ENCODE results near the gene TLE4.
"Not testable (repeated sequence)": the region's sequence is repeated elsewhere in the genome, so short reads cannot be mapped to it uniquely, and the experiment has no call there.

TLE4 gene

DNA sequence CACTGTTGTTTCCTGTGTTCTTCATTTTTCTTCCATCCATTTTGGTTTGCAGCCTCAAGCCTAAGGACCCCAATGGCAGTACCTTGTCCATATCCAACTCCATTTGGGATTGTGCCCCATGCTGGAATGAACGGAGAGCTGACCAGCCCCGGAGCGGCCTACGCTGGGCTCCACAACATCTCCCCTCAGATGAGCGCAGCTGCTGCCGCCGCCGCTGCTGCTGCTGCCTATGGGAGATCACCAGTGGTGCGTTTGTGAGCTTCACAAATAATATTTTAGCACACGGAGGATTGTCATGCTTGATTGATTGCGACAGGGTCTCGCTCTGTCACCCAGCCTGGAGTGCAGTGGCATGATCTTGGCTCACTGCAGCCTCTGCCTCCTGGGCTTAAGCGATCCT, 136.8 kb downstream of the TLE4 start:
- intact Hi-C loops (cut with DNase I), result no loop called here
- no peak for DNase-seq

DNA sequence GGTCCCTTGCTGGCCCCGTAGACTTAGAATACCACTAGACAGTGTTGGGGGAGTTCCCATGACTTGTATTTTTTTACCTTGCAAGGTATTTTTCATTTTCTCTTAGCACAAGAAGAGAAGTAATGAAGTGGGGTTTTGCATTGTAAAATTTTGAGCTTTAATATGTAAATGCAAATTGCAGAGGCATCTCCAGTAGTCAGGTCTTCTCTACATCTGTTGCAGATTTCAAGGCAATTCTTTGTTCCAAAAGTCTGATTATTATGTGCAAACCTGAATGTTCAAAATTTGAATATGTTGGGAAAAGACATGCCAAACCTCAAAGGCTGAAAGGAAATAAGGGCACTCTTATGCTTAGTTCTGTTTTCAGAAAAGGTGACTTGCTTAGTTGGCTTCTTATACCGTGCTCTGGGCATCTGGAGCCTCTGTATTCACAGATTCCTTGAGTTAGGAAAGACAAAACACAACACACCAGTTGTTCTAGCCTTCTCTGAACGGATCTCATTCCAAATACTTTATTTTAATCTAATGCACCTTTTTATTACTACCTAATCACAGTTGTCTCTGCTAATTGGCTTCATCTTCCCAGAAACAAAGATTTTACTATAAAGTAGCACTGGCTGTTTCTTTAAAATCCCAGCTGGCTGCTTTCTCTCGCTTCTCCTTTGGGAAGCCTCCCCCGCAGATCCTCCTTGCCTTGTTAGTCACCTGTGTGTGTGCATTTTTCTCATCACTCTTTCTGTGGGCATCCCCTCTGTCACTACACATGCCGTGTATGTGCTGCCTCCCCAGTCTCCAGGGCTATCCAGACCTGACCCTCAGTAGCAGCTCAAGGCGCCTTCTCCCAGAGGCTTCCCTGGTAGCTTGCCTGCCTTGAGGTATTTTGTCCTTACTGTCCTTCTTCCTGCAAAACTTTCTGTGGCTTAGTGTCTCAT, 138.2 kb downstream of the TLE4 start:
- DNase-seq, result peak in 5 of 10 donors; percentile 18 to 69 (median 26)
- intact Hi-C loops (cut with DNase I), result no loop called here

DNA sequence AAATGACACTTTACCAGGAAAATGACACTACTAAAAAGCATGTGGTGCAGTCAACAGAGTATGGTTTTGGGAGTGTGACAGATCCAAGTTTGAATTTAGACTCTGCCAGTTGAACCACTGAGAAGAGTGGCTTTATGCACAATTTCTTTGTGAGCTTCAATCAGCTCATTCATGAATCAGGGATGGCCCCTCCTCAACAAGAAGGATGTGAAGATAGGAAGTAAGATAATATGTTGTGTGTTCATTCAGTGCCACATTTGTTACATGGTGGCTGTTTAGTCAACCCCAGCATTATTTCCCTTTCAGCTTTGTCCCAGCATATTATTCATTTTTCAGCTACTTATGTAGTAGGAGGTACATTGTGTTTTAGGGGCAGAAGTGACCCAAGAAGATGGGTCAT, 140.1 kb downstream of the TLE4 start:
- DNase-seq, result no peak
- intact Hi-C loops (cut with DNase I), result no loop called here

DNA sequence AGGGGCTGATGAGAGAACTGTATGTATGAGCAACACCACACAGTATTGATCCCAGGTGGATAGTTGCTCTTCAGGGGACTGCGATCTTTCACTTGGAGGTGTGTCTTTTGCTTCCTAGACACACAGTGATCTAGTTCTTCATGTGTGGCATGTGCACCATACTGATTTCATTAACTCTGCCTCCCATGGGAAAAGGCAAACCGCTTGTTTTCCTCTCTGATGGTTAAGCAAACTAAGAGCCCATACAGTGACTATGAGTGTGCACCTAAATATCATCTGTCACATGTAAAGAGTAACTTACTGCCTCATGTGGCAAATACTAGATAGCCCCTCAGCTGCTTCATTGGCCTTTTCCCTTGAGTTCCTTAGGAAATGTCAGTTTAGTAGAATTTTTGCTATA, 147.3 kb downstream of the TLE4 start:
- no peak for DNase-seq
- intact Hi-C loops (cut with DNase I), result no loop called here

DNA sequence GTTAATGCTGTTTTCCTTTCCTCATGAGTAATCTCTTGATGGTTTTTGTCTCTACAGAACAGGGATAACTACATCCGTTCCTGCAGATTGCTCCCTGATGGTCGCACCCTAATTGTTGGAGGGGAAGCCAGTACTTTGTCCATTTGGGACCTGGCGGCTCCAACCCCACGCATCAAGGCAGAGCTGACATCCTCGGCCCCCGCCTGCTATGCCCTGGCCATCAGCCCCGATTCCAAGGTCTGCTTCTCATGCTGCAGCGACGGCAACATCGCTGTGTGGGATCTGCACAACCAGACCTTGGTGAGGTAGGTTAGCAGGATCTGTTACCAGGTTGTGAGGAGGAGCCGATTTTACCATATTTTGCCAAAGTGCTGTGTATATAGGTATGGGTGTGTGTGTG, 148.2 kb downstream of the TLE4 start:
- intact Hi-C loops (cut with DNase I), result no loop called here
- DNase-seq, result no peak

DNA sequence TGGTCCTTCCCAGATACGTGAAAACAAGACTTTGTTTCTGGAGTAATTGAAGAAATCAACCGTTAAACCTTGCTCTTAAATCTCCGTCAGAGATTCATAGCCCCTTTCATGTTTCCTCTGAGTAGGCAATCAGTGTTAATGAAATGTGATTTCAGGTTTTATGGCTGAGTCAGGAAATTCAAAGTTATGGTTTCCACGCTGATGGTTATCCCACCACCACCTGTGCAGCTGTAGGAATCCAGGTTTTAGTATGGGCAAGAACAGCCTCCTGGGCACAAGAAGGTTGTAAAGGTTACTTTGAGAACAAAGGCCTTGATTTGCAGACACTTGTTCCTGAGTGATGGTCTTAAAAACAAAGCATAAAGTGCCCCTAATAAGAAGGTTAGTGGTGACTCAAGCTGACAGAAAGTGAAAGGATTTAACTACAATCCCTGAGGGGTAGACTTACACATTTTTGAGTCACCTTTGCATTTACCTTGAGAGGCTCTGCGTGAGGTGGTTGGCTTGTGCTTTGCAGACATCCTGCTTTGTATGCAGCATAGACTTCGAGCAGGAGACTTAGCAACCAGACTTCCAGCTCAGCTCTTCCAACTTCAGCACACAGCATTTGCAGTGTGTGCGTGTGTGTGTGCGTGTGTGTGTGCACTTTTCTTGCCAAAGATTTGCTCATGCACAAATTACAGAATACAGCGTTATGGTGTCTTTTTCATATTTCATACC, 159.6 kb downstream of the TLE4 start:
- intact Hi-C loops (cut with DNase I), result no loop called here
- DNase-seq, result peak in 1 of 10 donors; percentile 53

DNA sequence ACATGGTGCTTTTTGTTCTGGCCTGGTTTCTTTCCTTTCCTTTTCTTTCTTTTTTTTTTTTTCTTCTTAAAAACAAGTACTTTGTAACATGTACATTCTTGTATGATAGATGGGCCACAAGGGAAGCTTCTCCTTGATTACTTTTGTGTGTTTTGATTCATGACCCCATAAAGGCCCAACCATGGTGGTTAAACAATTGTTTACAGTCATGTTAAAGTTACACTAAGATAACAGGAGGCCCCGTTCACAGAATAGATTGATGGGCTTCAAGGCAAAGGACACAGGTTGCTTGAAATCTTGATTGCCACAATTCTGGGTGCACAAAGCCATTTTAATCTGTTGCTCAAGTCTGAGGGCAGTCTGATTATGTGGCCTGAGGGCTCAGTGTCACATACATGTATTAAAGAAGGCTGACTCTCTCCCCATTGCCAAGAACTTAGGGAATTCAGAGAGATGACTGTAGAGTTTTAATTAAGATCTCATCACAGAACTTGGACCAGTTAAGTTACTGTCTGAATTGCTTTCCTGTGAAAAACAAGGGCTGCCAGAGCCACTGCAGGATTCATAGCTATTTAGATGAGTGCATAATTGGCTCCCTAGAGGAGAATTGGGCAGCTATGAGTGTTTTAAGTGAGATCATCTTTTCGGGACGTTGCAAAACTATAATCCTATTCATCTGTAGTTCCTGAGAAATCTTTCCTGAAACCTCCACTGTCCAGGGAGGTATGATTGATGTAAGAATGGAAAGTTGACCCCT, 163.4 kb downstream of the TLE4 start:
- intact Hi-C loops (cut with DNase I), result no loop called here
- DNase-seq, result no peak

DNA sequence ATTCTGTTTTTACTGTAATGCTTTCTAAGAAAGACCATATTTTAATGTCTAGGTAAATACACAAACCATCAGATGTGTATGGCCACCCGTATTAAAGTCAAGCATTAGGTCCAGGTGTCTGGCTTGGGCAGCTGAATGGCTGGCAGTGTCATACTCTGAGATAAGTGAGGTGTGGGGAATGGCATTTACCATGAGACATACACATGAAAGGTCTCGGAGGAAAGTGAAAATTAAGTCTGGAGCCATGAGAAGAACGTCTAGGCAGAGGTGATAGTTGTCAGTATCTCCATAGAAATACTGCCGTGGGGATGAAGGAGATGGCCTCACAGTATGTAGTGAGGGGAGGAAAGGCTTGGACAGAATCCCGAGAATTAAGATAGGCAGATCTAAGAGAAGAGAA, 164.3 kb downstream of the TLE4 start:
- DNase-seq, result no peak
- intact Hi-C loops (cut with DNase I), result no loop called here

DNA sequence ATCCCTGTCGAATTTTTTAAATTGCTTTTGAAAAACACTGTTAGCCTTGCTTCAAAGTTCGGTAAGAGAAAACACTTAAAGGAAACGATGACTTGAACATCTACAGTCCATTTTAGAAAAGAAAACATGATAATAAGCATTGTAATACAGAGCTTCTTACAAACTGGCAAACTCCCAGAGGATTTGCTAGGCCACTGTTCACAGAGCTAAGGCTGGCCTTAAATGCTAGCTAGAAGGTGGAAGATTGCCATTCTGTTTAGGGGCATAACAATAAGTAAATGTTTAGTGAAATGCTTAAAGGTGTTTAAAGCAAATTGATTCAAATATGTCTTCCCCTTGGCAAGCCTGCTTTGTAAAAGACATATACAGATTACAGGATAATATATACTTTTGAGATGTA, 169.6 kb downstream of the TLE4 start:
- intact Hi-C loops (cut with DNase I), result no loop called here
- DNase-seq, result no peak

DNA sequence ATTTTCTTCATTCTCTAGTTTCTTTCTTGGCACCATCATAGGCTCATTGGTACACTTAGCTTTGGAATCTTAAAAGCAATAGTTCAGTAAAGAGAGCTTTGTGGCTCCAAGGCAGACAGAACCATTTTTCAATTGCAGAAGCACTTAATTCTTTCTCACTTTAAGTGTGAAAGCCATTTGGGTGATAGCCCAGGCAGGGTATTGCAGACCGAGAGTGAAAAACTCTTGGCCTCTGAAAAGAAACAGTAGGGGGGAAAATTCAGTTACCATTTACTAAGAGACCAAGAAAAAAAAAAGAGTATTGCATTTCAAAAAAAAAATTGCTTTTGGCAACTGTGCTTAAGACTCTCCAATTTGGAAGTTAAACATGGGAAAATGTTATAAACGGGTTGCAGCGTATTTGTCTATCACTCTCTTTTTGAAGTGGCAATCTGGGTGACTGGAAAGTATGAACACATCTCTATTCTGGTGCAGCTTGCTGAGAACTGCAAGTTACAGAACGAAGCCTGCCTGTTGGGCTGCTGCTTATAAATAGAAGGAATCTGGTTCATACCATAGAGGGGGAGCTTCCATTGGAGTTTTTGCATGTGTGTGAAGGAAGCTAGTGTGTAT, 170.5 kb downstream of the TLE4 start:
- DNase-seq, result peak in 3 of 10 donors; percentile 10 to 16 (median 14)

DNA sequence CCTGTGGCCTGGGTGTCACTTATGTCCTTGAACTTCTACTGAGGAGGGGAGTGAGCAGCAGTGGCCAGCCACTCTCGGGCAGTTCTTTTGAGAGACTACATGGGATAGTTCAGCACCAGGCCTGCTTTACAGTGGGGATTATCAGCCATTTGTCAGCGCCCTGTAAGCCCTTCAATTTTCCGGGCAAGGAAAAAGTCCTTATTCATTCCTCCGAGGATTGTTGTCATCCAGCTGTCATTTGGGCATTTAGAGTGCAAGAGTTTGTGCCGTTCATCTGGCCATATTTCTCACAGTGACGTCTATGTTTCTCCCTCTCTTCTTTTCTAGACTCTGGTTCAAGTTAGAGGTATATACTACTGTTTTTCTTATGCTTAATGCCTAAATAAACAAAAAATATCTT, 172.8 kb downstream of the TLE4 start:
- no peak for DNase-seq
- intact Hi-C loops (cut with DNase I), result no loop called here

More for the DNA sequence above, 170.5 kb downstream of the TLE4 start:
- intact Hi-C loops (cut with DNase I), result no loop called here

DNA sequence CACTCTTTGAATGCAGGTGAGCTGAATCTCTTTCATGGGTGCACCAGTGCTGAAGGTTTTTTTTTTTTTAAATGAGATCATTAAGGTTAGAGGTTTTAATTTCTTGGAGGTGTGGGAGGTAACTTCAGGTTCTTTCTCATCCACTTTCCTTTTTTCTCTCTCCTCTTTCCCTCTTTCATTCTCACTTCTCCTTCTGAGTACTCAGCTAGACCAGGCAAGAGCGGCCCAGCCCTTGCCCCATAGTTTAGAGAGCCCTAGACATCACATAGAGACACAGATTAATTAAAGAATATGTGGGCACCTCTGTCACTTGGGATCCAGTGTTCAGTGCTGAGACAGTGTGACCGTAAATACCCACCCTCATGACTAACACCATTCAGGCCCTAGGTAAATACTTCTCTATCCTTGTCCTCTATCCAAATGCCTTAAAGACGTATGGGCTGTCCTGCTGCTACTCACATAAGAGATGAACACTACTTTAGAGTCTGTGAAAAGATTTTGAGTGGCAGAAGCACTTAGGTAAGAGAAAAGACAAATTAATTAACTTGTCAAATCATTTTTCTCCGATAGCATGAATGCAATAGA, 174.1 kb downstream of the TLE4 start:
- DNase-seq, result no peak
- intact Hi-C loops (cut with DNase I), result no loop called here

DNA sequence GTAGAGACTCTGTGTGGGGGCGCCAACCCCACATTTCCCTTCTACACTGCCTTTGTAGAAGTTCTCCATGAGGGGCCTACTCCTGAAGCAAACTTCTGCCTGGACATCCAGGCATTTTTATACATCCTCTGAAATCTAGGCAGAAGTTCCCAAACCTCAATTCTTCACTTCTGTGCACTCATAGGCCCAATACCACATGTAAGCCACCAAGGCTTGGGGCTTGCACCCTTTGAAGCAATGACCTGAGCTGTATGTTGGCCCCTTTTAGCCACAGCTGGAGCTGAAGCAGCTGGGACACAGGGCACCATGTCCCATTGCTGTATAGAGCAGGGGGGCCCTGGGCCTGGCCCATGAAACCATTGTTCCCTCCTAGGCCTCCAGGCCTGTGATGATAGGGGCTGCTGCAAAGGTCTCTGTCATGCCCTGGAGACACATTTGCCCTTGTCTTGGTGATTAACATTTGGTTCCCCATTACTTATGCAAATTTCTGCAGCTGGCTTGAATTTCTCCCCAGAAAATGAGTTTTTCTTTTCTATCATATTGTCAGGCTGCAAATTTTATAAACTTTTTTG, 180.2 kb downstream of the TLE4 start:
- intact Hi-C loops (cut with DNase I); DNase-seq: not testable (repeated sequence)

DNA sequence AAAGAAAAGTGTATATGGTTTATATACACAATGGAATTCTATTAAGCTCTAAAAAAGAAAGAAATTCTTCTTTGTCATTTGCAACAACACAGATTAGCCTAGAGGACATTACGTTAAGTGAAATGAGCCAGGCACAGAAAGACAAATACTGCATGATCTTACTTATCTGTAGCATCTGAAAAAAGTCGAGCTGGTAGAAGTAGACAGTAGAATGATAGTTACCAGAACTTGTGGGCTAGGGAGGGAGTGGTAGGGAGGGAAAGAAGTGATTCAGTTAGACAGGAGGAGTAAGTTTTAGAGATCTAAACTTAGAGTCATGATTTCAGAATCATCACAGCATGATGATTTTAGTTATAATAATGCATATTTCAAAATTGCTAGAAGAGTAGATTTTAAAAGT, 184.6 kb downstream of the TLE4 start:
- no peak for DNase-seq
- intact Hi-C loops (cut with DNase I), result no loop called here

DNA sequence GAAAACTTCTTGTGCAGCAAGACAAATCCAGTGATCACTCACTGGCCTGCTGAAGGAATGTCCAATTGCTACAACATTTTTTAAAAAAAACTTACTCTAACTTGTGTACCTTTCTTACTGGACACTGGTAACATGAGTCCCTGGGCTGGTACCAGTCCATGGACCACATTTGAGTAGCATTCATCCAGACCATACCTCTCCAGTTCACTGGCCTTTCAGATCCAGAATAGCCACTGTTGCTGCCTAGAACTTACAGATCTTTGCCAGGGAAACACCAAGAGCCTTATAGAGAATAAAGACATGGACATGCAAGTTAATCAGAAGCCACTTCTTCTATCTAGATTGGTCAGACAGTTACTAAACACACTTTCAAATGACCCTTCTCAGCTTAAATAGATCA, 185.3 kb downstream of the TLE4 start:
- no peak for DNase-seq
- intact Hi-C loops (cut with DNase I), result no loop called here

DNA sequence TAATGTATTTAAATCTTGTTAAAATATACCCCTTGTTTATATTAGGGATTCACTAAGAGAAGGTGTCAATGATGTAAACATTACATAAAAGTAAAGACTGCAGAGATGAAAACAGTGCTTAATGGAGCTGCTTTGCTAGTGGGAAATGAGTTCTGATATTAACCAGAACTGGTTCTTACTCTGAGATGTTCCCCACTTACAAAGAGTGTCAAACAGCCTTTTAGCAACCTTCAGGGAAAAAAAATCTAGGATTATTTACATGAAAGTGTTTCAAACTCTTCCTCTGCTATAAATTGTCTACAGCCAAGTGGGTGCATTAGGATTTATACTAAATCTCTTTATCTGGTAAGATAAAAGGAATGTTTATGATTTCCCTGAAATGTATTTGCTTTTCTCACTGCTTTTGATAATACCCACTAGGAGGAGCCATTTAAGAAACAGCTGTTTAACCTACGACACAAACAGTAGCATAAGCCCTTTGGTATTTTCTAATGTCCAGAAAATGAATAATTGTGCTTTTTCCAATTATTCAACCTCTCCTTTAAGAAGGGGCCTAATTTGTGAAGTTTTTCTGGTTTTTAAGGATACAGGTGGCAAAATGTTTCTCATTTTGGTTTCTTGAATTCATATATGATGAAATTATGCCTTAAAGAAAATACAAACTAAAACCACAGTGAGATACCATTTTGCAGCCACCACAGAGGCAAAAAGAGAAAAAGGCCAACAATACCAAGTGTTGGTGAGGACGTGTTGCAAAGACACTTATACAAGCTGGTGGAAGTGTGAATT, 186.3 kb downstream of the TLE4 start:
- no peak for DNase-seq

DNA sequence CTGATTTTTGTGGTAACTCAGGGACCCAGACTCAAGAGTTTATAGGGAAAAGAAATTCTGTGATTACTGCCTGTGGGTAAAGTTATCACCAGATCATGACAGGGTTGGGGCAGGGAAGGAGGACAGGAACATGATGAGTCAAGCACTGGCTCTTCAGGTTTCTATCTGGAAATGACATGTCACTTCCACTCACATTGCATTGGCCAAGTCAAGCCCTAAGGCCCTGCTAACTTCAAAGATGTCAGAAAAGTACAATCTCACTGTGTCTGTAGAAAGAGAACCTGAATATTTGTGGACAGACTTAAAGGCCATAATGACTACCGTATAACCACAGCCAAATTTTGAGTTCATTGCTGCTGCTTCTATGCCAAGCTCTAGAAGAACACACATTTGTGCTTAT, 187.7 kb downstream of the TLE4 start:
- DNase-seq, result no peak
- intact Hi-C loops (cut with DNase I), result no loop called here

More for the DNA sequence above, 186.3 kb downstream of the TLE4 start:
- intact Hi-C loops (cut with DNase I), result no loop called here

DNA sequence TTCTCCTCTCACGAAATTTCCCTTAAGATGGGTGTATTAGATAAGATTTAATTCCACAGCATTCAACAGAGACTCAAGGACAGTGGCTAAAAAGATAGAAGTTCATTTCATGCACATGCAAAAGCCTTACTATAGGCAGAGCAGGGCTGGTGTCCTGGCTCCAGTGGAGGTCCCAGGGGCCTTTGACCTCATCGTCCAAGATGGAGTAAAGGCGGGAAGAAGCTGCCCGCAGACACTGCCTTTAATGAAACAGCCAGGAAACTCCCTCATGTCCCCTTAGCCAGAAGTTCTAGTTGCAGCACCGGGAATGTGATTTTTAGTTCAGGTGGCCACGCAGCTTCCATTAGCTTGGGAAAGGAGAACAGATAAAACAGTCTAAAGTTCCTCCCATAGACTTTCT, 190.3 kb downstream of the TLE4 start:
- intact Hi-C loops (cut with DNase I), result no loop called here
- DNase-seq, result no peak

DNA sequence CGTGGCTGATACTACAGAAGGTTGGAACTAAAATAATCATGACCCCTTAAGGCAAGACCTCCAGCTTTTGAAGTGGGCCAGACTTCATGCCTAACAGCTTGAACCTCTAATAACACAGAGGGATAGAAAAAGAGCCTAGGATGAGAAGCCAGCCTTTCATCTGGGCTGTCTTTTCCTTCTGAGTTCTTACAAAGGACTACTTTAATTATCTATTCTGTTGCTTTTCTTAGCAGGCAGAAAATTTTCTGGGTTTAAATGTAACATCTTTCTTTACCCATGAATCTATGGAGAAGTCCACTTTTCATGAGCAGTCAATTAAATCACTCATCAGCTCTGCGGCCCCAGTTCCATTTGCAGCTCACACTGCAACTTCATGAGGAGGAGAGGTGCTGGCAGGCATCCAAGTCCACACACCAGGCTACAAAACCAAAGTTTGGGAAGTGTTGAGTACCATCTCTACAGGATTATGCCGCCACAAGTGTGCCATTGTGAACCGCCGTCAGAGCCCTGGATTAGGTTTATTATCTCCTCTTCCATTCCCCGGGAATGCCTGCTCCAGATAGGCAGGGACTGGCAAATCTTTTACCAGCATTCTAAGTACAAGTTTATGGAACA, 192.0 kb downstream of the TLE4 start:
- intact Hi-C loops (cut with DNase I), result no loop called here

More for the DNA sequence above, 192.0 kb downstream of the TLE4 start:
- peak in 2 of 10 donors; percentile 12 to 59 for DNase-seq
